HG02885 (cell line): ENCODE data around the gene CAPN10.

Experiments used
- ATAC-seq: cut with Tn5 transposase; IDR thresholded peaks from one replicate; pipeline ENCODE4 v1.9.1; 2021; ENCODE audit warnings: mild to moderate bottlenecking; ENCODE audit not compliant: unreplicated experiment, poor library complexity

CAPN10 gene

DNA sequence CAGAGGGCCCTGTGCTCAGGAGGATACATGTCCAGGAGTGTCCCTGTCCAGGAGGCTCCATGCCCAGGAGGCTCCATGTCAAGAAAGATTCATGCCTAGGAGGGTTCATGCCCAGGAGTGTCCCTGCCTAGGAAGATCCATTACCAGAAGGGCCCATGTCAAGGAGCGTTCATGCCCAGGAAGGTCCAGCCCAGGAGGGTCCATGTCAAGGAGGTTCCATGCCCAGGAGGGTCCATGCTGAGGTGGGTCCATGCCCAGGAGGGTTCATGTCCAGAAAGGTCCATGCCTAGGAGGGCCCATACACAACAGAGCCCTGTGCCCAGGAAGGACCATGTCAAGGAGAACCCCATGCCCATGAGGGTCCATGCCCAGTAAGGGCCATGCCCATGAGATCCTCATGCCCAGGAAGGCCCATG, 45.8 kb downstream of the CAPN10 start:
- ATAC-seq: no peak

DNA sequence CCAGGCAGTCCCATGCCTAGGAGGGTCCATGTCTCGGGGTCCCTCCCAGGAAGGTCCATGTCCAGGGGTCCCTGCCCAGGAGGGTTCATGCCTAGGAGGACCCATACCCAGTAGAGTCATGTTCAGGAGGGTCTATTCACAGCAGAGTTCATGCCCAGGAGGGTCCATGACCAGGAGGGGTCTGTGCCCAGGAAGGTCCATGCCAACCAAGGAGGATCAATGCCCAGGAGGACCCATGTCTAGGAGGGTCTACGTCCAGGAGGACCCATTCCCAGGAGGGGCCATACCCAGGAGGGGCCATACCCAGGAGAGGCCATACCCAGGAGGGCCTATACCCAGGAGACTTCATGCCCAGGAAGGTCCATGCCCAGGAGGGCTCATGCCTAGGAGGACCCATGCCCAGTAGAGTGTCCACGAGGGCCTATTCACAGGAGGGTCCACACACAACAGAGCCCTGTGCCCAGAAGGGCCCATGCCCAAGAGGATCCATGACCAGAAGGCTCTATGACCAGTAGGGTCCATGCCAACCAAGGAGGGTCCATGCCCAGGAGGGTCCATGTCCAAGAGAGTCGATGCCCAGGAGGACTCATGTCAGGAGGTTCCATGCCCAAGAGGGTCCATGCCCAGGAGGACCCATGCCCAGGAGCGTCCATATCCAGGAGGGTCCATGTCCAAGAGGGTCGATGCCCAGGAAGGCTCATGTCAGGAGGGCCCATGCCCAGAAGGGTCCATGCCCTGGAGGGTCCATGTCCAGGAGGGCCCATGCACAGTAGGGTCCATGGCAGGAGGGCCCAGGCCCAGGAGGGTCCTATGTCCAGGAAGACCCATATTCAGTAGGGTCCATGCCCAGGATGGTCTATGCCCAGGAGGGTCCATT, 48.8 kb downstream of the CAPN10 start:
- ATAC-seq: no peak

- no peak for ATAC-seq
Measured at GRCh38 chr2:240635998-240636547, 49.5 kb downstream of the CAPN10 start.

DNA sequence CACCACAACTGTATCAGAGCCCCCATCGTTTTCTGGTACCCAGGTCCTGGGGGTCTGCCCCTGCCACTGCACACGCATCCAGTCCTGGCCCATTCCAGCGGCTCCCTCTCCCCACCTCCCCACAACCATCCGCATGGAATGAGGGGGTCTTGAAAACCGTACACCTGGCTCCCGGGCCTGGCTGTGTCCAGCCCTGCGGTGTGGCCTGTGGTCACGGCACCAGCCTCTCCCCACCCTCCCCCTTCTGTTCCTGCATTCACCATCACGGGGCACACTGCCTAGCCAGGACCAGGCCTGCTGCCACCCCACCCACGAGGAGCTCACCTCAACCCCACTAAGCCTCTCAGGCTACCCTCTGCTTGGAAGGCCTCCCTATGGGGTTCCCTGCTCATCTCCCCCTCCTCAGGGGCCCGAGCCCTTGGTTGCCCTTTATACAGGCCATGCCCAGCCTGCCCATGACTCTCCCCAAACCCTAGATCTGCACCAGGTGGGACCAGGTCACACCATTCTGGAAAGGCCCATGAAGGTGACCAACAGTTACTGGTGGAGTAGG, 50.1 kb downstream of the CAPN10 start:
- ATAC-seq: no peak

- no peak for ATAC-seq
Measured at GRCh38 chr2:240637116-240637900, 50.8 kb downstream of the CAPN10 start.

GRCh38 chr2:240637901-240638345, 51.4 kb downstream of the CAPN10 start:
- no peak for ATAC-seq

- no peak for ATAC-seq
Measured at GRCh38 chr2:240638512-240639160, 52.1 kb downstream of the CAPN10 start.

- ATAC-seq: no peak
Measured at GRCh38 chr2:240639566-240639965, 53.0 kb downstream of the CAPN10 start.

DNA sequence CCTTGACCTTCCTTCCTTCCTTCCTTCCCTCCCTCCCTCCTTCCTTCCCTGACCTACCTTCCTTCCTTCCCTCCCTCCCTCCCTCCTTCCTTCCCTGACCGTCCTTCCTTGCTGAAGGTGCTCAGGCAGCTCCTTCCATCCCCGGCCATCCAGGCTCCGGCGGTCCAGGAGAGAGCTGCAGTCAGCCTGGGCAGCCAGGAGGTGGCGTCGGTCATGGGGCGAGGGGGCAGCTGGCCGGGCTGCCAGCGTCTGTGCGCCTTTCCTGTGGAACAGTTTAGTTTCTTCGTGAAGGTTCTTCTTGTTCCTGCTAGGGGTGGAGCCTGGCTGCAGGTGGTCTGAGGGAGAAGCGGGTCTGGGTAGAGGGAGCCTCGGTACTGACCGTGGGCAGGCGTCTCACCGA, 54.4 kb downstream of the CAPN10 start:
- ATAC-seq: no peak

- ATAC-seq: no peak
Measured at GRCh38 chr2:240642061-240642805, 55.7 kb downstream of the CAPN10 start.

DNA sequence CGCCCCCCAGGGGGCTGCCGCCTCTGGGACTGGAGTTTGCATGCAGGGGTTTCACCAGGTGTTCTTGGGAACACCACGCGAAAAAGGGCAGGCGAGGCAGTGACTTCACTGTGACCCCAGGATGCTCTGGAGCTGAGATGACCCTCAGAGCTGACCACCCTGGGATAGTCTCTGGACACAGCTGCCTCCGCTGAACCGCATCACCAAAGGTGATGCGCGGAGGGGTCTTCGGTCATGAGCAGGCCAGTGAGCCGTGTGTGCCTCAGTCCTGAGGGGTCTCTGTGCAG, 56.2 kb downstream of the CAPN10 start:
- no peak for ATAC-seq

DNA sequence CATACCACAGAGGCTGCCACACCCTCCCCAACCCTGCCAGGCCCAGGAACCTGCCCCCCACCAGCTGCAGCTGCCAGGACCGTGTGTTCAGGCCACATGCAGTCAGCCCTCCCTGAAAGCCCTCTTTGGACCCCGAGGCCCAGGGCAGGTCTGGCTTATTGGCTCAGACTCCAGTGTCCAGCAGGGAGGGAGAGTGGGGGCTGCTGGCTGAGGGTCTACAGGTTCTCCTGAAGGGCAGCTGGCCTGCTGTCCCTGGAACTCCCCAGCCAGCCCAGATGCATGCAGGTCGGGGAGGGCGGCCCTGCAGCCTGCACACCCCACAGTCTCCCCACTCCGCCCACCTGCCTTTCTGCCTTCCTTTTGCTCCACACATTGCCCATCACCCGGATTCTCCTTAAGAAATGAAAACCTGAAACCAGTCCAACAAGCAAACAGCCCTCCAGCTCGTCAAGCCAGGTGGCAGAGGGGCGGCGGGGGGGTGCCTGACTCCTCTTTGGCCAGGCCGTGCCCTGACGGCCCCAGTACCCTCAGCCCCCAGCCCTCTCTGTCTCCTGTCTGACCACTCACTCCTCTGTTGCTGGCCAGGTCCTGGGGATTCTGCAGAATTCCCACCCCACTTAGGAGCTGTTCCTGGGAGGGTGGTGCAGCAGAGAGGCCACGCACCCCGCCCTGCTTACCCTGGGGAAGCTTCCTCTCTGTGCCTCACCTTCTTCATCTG, 56.7 kb downstream of the CAPN10 start:
- no peak for ATAC-seq

GRCh38 chr2:240643811-240644150, 57.2 kb downstream of the CAPN10 start:
- no peak for ATAC-seq

DNA sequence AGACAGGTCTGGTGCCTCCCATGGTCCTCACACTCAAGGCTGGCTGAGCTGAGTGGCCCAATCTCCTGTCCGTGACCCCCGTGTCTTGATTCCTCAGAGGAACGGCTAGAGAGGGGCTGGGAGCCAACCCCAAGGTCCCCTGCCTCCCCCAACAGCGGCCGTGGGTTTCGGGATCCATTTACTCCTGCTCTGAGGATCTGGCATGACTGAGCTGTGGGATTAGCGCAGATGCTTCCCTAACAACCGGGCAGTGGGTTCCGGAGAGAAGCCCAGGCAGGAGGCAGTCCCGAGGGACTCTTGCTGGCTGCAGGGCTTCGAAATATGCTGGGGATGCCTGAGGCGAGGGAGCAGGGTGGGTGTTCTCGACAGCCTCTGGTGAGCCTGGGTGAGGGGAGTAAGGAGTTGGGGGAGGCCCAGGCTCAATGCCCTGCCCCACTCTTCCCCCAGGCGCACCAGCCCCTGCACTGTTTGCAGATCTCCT, 57.7 kb downstream of the CAPN10 start:
- ATAC-seq: no peak

GRCh38 chr2:240644859-240645301, 58.3 kb downstream of the CAPN10 start:
- ATAC-seq: no peak

- no peak for ATAC-seq
Measured at GRCh38 chr2:240645346-240645745, 58.8 kb downstream of the CAPN10 start.

- ATAC-seq: no peak
Measured at GRCh38 chr2:240645801-240646175, 59.3 kb downstream of the CAPN10 start.

GRCh38 chr2:240646176-240646899, 59.8 kb downstream of the CAPN10 start:
- no peak for ATAC-seq
